GM23338 (cell line): ENCODE results near the gene HMGCLL1. TPM values are rescaled to one million over a fixed set of nuclear protein-coding genes. Genes with fewer than 3 reads are reported as not detected.

Experiments
- ATAC-seq: fragments of 200-7000 bp; cut with Tn5 transposase; 3 replicates; pipeline ENCODE4 v1.9.1; 2020
- DNase-seq: peaks from one replicate; pipeline ENCODE4 v3.0.0-alpha.2; 2015; ENCODE audit warnings: low spot score
- H2AFZ ChIP-seq: fragments of 200-600 bp; sonication (generic); 2 replicates; pipeline ENCODE4 v1.8.0; 2016; ENCODE audit warnings: antibody characterized with exemption, mild to moderate bottlenecking, moderate library complexity
- H3F3A ChIP-seq: fragments of 200-600 bp; sonication (generic); replicated peaks from 2 replicates; pipeline ENCODE4 v1.8.0; 2017; ENCODE audit warnings: antibody characterized with exemption, mixed run types, low read depth
- H3K27ac ChIP-seq: fragments of 200-600 bp; sonication (generic); 2 replicates; pipeline ENCODE4 v1.6.1; 2016; ENCODE audit warnings: low read depth
- H3K27me3 ChIP-seq: fragments of 200-600 bp; sonication (generic); 2 replicates; pipeline ENCODE4 v1.8.0; 2016; ENCODE audit warnings: mild to moderate bottlenecking, mixed run types, moderate library complexity; ENCODE audit not compliant: insufficient read depth
- H3K36me3 ChIP-seq: fragments of 200-600 bp; sonication (generic); 2 replicates; pipeline ENCODE4 v1.8.0; 2016; ENCODE audit warnings: mild to moderate bottlenecking; ENCODE audit not compliant: insufficient read depth
- H3K4me1 ChIP-seq: fragments of 200-600 bp; sonication (generic); 2 replicates; pipeline ENCODE4 v1.8.0; 2016; ENCODE audit warnings: mild to moderate bottlenecking, moderate library complexity; ENCODE audit not compliant: insufficient read depth
- H3K4me2 ChIP-seq: fragments of 200-600 bp; sonication (generic); 2 replicates; pipeline ENCODE4 v1.7.1; 2017; ENCODE audit warnings: mixed run types
- H3K4me3 ChIP-seq: fragments of 200-600 bp; sonication (generic); 2 replicates; pipeline ENCODE4 v1.6.1; 2016; ENCODE audit warnings: mixed run types
- H3K79me2 ChIP-seq: fragments of 200-600 bp; sonication (generic); replicated peaks from 2 replicates; pipeline ENCODE4 v1.8.0; 2017; ENCODE audit warnings: mild to moderate bottlenecking; ENCODE audit not compliant: insufficient read depth
- H3K9me2 ChIP-seq: fragments of 200-600 bp; sonication (generic); 2 replicates; pipeline ENCODE4 v1.8.0; 2017; ENCODE audit not compliant: insufficient read depth
- H4K20me1 ChIP-seq: fragments of 200-600 bp; sonication (generic); replicated peaks from 2 replicates; pipeline ENCODE4 v1.8.0; 2017; ENCODE audit warnings: mild to moderate bottlenecking; ENCODE audit not compliant: insufficient read depth
- H3K27ac Mint-ChIP-seq: 2 replicates; pipeline ENCODE4 v1.8.0; 2020; ENCODE audit warnings: inconsistent platforms, mild to moderate bottlenecking, moderate library complexity, mixed read lengths
- H3K27me3 Mint-ChIP-seq: 3 replicates; pipeline ENCODE4 v1.8.0; 2022; ENCODE audit warnings: low read depth, mild to moderate bottlenecking, moderate library complexity, mixed read lengths, inconsistent platforms; ENCODE audit not compliant: insufficient read depth, poor library complexity
- H3K36me3 Mint-ChIP-seq: 3 replicates; pipeline ENCODE4 v1.8.0; 2021; ENCODE audit warnings: low read depth, mild to moderate bottlenecking, inconsistent platforms, moderate library complexity, mixed read lengths
- H3K4me1 Mint-ChIP-seq: 3 replicates; pipeline ENCODE4 v1.8.0; 2020; ENCODE audit warnings: mild to moderate bottlenecking, inconsistent platforms, mixed read lengths
- H3K4me3 Mint-ChIP-seq: 3 replicates; pipeline ENCODE4 v1.8.0; 2021; ENCODE audit warnings: moderate library complexity, mild to moderate bottlenecking, inconsistent platforms, mixed read lengths
- H3K9me3 Mint-ChIP-seq: 3 replicates; pipeline ENCODE4 v1.8.0; 2020; ENCODE audit warnings: moderate library complexity, mild to moderate bottlenecking, inconsistent platforms, mixed read lengths
- CREB1 ChIP-seq: fragments of 250-450 bp; sonication (Bioruptor Pico); IDR thresholded peaks from 2 replicates; pipeline ENCODE4 v1.5.0; 2020; ENCODE audit warnings: low read depth, mild to moderate bottlenecking, moderate library complexity
- EZH2 ChIP-seq: fragments of 200-600 bp; sonication (generic); IDR thresholded peaks from one replicate; pipeline ENCODE4 v1.8.0; 2017; ENCODE audit warnings: antibody characterized with exemption, mild to moderate bottlenecking, low read depth; ENCODE audit not compliant: unreplicated experiment
- EZH2phosphoT487 ChIP-seq: fragments of 200-600 bp; sonication (generic); IDR thresholded peaks from one replicate; pipeline ENCODE4 v1.8.1; 2018; ENCODE audit warnings: antibody characterized with exemption; ENCODE audit not compliant: unreplicated experiment
- JUNB ChIP-seq: IDR thresholded peaks from one replicate; pipeline ENCODE4 v1.6.1; 2016; ENCODE audit warnings: antibody characterized with exemption; ENCODE audit not compliant: unreplicated experiment
- NANOG ChIP-seq: IDR thresholded peaks from 2 replicates; pipeline ENCODE4 v1.6.1; 2016; ENCODE audit warnings: antibody characterized with exemption, borderline replicate concordance
- POLR2AphosphoS5 ChIP-seq: IDR thresholded peaks from 2 replicates; pipeline ENCODE4 v1.6.1; 2016; ENCODE audit warnings: antibody characterized with exemption, low read depth
- STAT1 ChIP-seq: IDR thresholded peaks from one replicate; pipeline ENCODE4 v1.6.1; 2016; ENCODE audit warnings: antibody characterized with exemption; ENCODE audit not compliant: unreplicated experiment
- ZNF114 ChIP-seq: fragments of 250-450 bp; sonication (Bioruptor Pico); IDR thresholded peaks from 2 replicates; pipeline ENCODE4 v1.5.0; 2020; ENCODE audit warnings: mild to moderate bottlenecking, moderate library complexity
- ZNF331 ChIP-seq: fragments of 250-450 bp; sonication (Bioruptor Pico); IDR thresholded peaks from 2 replicates; pipeline ENCODE4 v1.5.0; 2020; ENCODE audit warnings: low read depth, mild to moderate bottlenecking, moderate library complexity
- polyA plus RNA-seq: library from polyadenylated mRNA; unstranded; fragments of >200 nt; fragmentation: Nextera tagmentation; extraction: Ambion mirVana; gene quantifications from 2 replicates; pipeline ENCODE4 v1.2.1, GENCODE V29; 2016
- total RNA-seq: library from RNA; depleted of rRNA; stranded (reverse); fragments of >200 nt; shearing (Covaris generic); gene quantifications from 2 replicates; pipeline ENCODE4 v1.2.3, GENCODE V29; 2014
- TF ChIP-seq, protein P1 (sequence below): IDR thresholded peaks from 2 replicates; pipeline ENCODE4 v1.6.1; 2016; ENCODE audit warnings: antibody characterized with exemption
- TF ChIP-seq, protein P2 (sequence below), 2 experiments: fragments of 200-600 bp in 1 of 2; sonication (generic) in 1 of 2; conservative IDR thresholded peaks; 2 replicates each; pipeline versions ENCODE4 v1.5.1 to v1.6.1; 2016 to 2017; ENCODE audit warnings: antibody characterized with exemption in 2 of 2, low read depth in 2 of 2, mild to moderate bottlenecking in 2 of 2, moderate library complexity in 1 of 2
- TF ChIP-seq, protein P3 (sequence below): fragments of 250-450 bp; sonication (Bioruptor Pico); IDR thresholded peaks from 2 replicates; pipeline ENCODE4 v1.5.0; 2020; ENCODE audit warnings: mild to moderate bottlenecking, moderate library complexity

HMGCLL1 gene
- total and polyA plus RNA-seq, 2 experiments from 2014 or later: 0.24 TPM; not detected in 1

DNA sequence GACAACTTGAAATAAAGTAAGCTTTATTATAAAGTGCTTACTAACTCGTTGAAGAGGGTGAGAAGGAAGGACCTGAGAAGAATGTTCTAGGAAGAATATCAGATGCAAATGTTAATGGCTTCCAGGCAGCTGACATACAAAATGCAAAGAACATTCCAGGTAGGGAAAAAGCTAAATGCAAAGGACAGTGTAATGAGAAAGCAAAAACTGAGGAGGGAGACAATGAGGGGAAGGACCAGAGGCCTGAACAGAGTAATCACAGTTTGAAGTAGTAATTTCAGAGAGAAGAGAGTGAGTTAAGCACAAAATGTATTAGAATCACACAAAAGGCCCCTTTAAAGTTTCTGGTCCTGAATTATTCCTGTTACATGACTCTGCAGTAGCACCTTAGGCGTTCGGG, 81.3 kb downstream of the HMGCLL1 start (continued):
- TF ChIP-seq, protein P1, sequence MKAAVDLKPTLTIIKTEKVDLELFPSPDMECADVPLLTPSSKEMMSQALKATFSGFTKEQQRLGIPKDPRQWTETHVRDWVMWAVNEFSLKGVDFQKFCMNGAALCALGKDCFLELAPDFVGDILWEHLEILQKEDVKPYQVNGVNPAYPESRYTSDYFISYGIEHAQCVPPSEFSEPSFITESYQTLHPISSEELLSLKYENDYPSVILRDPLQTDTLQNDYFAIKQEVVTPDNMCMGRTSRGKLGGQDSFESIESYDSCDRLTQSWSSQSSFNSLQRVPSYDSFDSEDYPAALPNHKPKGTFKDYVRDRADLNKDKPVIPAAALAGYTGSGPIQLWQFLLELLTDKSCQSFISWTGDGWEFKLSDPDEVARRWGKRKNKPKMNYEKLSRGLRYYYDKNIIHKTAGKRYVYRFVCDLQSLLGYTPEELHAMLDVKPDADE: no peak
- TF ChIP-seq EZH2 (no peak), EZH2phosphoT487 (no peak), CREB1 (CRISPR knock-in tag) (no peak), ZNF331 (CRISPR knock-in tag) (no peak), JUNB (no peak)

DNA sequence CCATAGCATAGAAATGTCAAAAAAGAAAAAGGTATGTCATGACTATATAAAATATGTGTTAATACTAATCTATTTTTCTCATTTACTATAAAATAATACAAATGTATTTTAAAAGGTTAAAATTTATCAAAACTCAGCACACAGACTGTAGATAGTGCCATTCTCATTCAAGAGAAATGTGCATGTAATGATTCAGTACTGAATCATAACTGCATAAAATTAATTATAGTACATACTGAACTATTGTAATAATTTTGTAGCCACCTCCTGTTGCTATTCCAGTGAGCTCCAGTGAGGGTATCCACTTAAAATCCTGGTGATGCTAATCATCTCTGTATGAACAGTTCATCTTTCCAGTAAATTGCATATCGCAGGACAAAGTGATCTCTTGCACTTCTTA, 82.8 kb downstream of the HMGCLL1 start:
- ATAC-seq: no peak
- no peak for DNase-seq
- Histone ChIP-seq H3K27ac (no peak overlapping the region), H3F3A (no peaks in the 10 kb centered on the region), H3K4me3 (no peak overlapping the region), H3K27me3 (no peaks in the 10 kb centered on the region), H3K9me2 (no peaks in the 10 kb centered on the region), H3K4me2 (no peak overlapping the region), H3K4me1 (no peaks in the 10 kb centered on the region), H3K36me3 (no peaks in the 10 kb centered on the region), H2AFZ (no peak overlapping the region), H3K79me2 (no peaks in the 10 kb centered on the region), H4K20me1 (no peaks in the 10 kb centered on the region)
- Mint-ChIP-seq H3K4me1 (peaks cover 7% of the 10 kb centered on the region), H3K27me3 (no peaks in the 10 kb centered on the region), H3K9me3 (no peaks in the 10 kb centered on the region), H3K36me3 (no peaks in the 10 kb centered on the region), H3K4me3 (no peak overlapping the region), H3K27ac (no peak overlapping the region)
- TF ChIP-seq ZNF331 (CRISPR knock-in tag): no peak
- no peak for TF ChIP-seq STAT1
- TF ChIP-seq, protein P2, sequence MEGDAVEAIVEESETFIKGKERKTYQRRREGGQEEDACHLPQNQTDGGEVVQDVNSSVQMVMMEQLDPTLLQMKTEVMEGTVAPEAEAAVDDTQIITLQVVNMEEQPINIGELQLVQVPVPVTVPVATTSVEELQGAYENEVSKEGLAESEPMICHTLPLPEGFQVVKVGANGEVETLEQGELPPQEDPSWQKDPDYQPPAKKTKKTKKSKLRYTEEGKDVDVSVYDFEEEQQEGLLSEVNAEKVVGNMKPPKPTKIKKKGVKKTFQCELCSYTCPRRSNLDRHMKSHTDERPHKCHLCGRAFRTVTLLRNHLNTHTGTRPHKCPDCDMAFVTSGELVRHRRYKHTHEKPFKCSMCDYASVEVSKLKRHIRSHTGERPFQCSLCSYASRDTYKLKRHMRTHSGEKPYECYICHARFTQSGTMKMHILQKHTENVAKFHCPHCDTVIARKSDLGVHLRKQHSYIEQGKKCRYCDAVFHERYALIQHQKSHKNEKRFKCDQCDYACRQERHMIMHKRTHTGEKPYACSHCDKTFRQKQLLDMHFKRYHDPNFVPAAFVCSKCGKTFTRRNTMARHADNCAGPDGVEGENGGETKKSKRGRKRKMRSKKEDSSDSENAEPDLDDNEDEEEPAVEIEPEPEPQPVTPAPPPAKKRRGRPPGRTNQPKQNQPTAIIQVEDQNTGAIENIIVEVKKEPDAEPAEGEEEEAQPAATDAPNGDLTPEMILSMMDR (conservative IDR thresholded peaks at IDR 0.05; ENCODE audit: low read depth in 2 of 2): no peak
- TF ChIP-seq POLR2AphosphoS5: no peak
- TF ChIP-seq EZH2phosphoT487: no peak
- TF ChIP-seq, protein P3, sequence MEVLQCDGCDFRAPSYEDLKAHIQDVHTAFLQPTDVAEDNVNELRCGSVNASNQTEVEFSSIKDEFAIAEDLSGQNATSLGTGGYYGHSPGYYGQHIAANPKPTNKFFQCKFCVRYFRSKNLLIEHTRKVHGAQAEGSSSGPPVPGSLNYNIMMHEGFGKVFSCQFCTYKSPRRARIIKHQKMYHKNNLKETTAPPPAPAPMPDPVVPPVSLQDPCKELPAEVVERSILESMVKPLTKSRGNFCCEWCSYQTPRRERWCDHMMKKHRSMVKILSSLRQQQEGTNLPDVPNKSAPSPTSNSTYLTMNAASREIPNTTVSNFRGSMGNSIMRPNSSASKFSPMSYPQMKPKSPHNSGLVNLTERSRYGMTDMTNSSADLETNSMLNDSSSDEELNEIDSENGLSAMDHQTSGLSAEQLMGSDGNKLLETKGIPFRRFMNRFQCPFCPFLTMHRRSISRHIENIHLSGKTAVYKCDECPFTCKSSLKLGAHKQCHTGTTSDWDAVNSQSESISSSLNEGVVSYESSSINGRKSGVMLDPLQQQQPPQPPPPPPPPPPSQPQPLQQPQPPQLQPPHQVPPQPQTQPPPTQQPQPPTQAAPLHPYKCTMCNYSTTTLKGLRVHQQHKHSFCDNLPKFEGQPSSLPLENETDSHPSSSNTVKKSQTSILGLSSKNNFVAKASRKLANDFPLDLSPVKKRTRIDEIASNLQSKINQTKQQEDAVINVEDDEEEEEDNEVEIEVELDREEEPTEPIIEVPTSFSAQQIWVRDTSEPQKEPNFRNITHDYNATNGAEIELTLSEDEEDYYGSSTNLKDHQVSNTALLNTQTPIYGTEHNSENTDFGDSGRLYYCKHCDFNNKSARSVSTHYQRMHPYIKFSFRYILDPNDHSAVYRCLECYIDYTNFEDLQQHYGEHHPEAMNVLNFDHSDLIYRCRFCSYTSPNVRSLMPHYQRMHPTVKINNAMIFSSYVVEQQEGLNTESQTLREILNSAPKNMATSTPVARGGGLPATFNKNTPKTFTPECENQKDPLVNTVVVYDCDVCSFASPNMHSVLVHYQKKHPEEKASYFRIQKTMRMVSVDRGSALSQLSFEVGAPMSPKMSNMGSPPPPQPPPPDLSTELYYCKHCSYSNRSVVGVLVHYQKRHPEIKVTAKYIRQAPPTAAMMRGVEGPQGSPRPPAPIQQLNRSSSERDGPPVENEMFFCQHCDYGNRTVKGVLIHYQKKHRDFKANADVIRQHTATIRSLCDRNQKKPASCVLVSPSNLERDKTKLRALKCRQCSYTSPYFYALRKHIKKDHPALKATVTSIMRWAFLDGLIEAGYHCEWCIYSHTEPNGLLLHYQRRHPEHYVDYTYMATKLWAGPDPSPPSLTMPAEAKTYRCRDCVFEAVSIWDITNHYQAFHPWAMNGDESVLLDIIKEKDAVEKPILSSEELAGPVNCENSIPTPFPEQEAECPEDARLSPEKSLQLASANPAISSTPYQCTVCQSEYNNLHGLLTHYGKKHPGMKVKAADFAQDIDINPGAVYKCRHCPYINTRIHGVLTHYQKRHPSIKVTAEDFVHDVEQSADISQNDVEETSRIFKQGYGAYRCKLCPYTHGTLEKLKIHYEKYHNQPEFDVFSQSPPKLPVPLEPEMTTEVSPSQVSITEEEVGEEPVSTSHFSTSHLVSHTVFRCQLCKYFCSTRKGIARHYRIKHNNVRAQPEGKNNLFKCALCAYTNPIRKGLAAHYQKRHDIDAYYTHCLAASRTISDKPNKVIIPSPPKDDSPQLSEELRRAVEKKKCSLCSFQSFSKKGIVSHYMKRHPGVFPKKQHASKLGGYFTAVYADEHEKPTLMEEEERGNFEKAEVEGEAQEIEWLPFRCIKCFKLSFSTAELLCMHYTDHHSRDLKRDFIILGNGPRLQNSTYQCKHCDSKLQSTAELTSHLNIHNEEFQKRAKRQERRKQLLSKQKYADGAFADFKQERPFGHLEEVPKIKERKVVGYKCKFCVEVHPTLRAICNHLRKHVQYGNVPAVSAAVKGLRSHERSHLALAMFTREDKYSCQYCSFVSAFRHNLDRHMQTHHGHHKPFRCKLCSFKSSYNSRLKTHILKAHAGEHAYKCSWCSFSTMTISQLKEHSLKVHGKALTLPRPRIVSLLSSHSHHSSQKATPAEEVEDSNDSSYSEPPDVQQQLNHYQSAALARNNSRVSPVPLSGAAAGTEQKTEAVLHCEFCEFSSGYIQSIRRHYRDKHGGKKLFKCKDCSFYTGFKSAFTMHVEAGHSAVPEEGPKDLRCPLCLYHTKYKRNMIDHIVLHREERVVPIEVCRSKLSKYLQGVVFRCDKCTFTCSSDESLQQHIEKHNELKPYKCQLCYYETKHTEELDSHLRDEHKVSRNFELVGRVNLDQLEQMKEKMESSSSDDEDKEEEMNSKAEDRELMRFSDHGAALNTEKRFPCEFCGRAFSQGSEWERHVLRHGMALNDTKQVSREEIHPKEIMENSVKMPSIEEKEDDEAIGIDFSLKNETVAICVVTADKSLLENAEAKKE (CRISPR knock-in tag): no peak
- no peak for TF ChIP-seq ZNF114 (CRISPR knock-in tag)
- TF ChIP-seq JUNB: no peak
- TF ChIP-seq NANOG: no peak
- TF ChIP-seq, protein P1: no peak
- no peak for TF ChIP-seq CREB1 (CRISPR knock-in tag)
